A549 (cell line): ENCODE results near the gene SRMS. TPM values are rescaled to one million over a fixed set of nuclear protein-coding genes. Genes with fewer than 3 reads are reported as not detected.
A peak's percentile ranks its signal among the peaks of the same experiment; 100 is the strongest.

Experiments
- ATAC-seq, 2 experiments: fragments of 200-7000 bp in 1 of 2; fragments of >200 bp in 1 of 2; cut with Nextera tagmentation in 1 of 2; cut with Tn5 transposase in 1 of 2; 3 replicates each; pipeline versions ENCODE4 v1.8.0 to v1.9.1; 2018 to 2020; ENCODE audit warnings: mild to moderate bottlenecking in 1 of 2, moderate library complexity in 1 of 2
- CTCF ChIA-PET: fragments of 300-600 bp; sonication (Branson Sonifier 250); formaldehyde crosslinking; extraction: SDS; loops from one replicate; lab custom pipeline; 2021; ENCODE audit warnings: antibody characterized with exemption, inconsistent platforms; lab: Yijun Ruan, JAX
- POLR2A ChIA-PET: fragments of 350-600 bp; formaldehyde crosslinking; extraction: SDS; loops from one replicate; lab custom pipeline; 2021; ENCODE audit warnings: antibody characterized with exemption, inconsistent platforms; lab: Yijun Ruan, JAX
- DNase-seq, 2 experiments: peaks; one replicate each; pipeline versions ENCODE4 v3.0.0 to v3.0.0-alpha.2; 2011 to 2016; ENCODE audit warnings: low read depth in 1 of 2, low spot score in 1 of 2
- FAIRE-seq: peaks from 2 replicates; lab custom pipeline; 2011; peaks lifted over from hg19 to GRCh38; lab: Jason Lieb, UNC
- H3K27ac ChIP-seq, 2 experiments: fragments of >200 bp; sonication (Bioruptor Twin); formaldehyde crosslinking; 3 replicates each; pipeline ENCODE4 v1.5.1; 2016 to 2017
- H3K4me1 ChIP-seq: fragments of >200 bp; sonication (Bioruptor Twin); formaldehyde crosslinking; 3 replicates; pipeline ENCODE4 v1.6.1; 2016
- H3K4me2 ChIP-seq: fragments of >200 bp; sonication (Bioruptor Twin); formaldehyde crosslinking; 3 replicates; pipeline ENCODE4 v1.6.1; 2016
- H3K4me3 ChIP-seq: fragments of >200 bp; sonication (Bioruptor Twin); formaldehyde crosslinking; 3 replicates; pipeline ENCODE4 v1.5.1; 2016
- H3K9me3 ChIP-seq: fragments of >200 bp; sonication (Bioruptor Twin); formaldehyde crosslinking; 3 replicates; pipeline ENCODE4 v1.6.1; 2016
- MAZ ChIP-seq: fragments of 150-350 bp; IDR thresholded peaks from 2 replicates; pipeline ENCODE4 v1.6.1; 2014; ENCODE audit warnings: antibody characterized with exemption, low read depth, low read length, borderline replicate concordance
- MYC ChIP-seq: IDR thresholded peaks from 2 replicates; pipeline ENCODE4 v1.6.1; 2012; ENCODE audit warnings: mild to moderate bottlenecking, inconsistent platforms, low read length, improper control_type of control experiment, borderline replicate concordance
- PHF8 ChIP-seq: fragments of 200-600 bp; sonication (generic); IDR thresholded peaks from 2 replicates; pipeline ENCODE4 v1.6.1; 2016; ENCODE audit warnings: low read depth, mild to moderate bottlenecking, antibody characterized with exemption, moderate library complexity, borderline replicate concordance
- POLR2A ChIP-seq: IDR thresholded peaks from 2 replicates; pipeline ENCODE4 v1.6.1; 2012; ENCODE audit warnings: mild to moderate bottlenecking, low read length
- RAD21 ChIP-seq, 2 experiments: fragments of >200 bp in 1 of 2; sonication (Bioruptor Twin) in 1 of 2; formaldehyde crosslinking in 1 of 2; IDR thresholded peaks in 1 of 2; conservative IDR thresholded peaks in 1 of 2; 2 replicates in 1 of 2; 3 replicates in 1 of 2; pipeline ENCODE4 v1.6.1; 2012 to 2018; ENCODE audit warnings: inconsistent platforms in 1 of 2
- WGBS: methylation state at CpG from one replicate; pipeline ENCODE4 v1.1.6; 2017; ENCODE audit errors: missing lambda C conversion rate; 5-methylcytosine and 5-hydroxymethylcytosine counted together
- polyA plus RNA-seq, 4 experiments: library from polyadenylated mRNA; depleted of rRNA in 3 of 4; stranded (reverse); fragments of >200 nt; fragmentation: RNase III in 1 of 4; extraction: RNeasy Plus Mini Kit Qiagen cat#74134 plus additional on column Dnase treatment in 1 of 4; gene quantifications; 2 replicates in 3 of 4; 3 replicates in 1 of 4; pipeline ENCODE4 v1.2.3, GENCODE V29; 2011 to 2017
- TF ChIP-seq, protein P1 (sequence below): fragments of 250-450 bp; sonication (Bioruptor Pico); IDR thresholded peaks from 2 replicates; pipeline ENCODE4 v1.5.0; 2020; ENCODE audit warnings: low read depth, mild to moderate bottlenecking, moderate library complexity
- TF ChIP-seq, protein P2 (sequence below): fragments of 150-350 bp; IDR thresholded peaks from 2 replicates; pipeline ENCODE4 v1.6.1; 2014; ENCODE audit warnings: low read depth, mild to moderate bottlenecking, low read length
- TF ChIP-seq, protein P3 (sequence below): IDR thresholded peaks from 2 replicates; pipeline ENCODE4 v1.6.1; 2012
- TF ChIP-seq, protein P4 (sequence below): fragments of >200 bp; sonication (Bioruptor Twin); formaldehyde crosslinking; IDR thresholded peaks from 3 replicates; pipeline ENCODE4 v1.5.1; 2016

Gene SRMS
- polyA plus RNA-seq, 2 of the 4 experiments (the other 2 are of a cell fraction), result not detected

DNA sequence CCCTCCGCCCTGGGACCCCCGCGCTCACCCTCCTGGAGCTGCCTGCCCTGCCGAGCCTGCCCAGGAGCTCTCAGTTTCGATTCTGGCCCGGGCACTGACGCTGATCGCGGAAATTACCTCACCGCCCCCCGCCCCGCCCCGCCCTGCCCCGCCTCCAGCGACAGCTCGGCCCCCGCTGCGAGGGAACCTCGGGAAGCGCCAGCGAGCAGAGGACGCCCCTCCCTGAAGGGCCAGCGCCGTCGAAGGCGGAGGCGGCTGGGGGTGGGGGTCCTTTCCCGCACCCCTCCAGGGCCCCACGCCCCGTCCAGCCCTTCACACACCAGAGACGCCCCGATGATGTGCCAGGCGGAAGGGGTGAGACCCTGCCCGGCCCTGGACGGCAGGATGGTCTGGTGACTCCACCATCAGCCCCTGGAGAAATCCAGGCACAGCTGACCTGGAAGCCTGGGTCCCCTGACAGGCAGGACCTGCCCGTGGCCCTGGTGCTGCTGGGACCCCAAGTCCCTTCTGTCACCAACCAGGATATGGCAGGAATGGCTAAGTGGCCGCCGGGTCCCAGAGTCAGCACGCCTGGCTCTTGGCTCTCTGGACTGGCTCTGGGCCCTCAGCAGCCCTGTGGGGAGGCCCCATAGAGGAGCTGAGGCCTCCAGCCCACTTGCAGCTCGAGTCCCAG lies 26.7 kb upstream of the SRMS start, which contains the start of gene HELZ2:
Gene HELZ2, minus strand, starts transcription at position 84 of the 673 bp plus-strand sequence. CDS start 1,854 bp downstream, outside the sequence.
- POLR2A ChIA-PET, result interaction anchor here (0.6 to 1.9 kb wide), 9 partner anchors 13 to 1445 kb away, joined by 3 to 7 read pairs (median 3); partner anchors contain the start of gene GMEB2
- DNase-seq, result peak in 1 of 2 experiments; percentile 63
- H3K27ac ChIP-seq, result peak within 1 kb of the TSS; percentile 77 to 93
- CTCF ChIA-PET, result interaction anchor here (1.1 to 2.0 kb wide), 3 partner anchors 36 to 400 kb away, joined by 3 to 5 read pairs (median 3); no protein-coding TSS in a partner anchor
- H3K4me2 ChIP-seq, result peak within 1 kb of the TSS; percentile 83
- H3K4me1 ChIP-seq, result peaks cover 20% of the 10 kb centered on the region; the same call in 2 of the 3 replicates
- 17% methylated on average over 14 of the region's 40 CpGs for WGBS
- H3K9me3 ChIP-seq, result no peaks in the 10 kb centered on the region
- TF ChIP-seq POLR2A (peak; percentile 36), PHF8 (peak; percentile 32; the same call in 1 of the 2 replicates)
- TF ChIP-seq, protein P1, sequence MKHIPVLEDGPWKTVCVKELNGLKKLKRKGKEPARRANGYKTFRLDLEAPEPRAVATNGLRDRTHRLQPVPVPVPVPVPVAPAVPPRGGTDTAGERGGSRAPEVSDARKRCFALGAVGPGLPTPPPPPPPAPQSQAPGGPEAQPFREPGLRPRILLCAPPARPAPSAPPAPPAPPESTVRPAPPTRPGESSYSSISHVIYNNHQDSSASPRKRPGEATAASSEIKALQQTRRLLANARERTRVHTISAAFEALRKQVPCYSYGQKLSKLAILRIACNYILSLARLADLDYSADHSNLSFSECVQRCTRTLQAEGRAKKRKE (CRISPR knock-in tag), result no peak
- TF ChIP-seq, protein P2, sequence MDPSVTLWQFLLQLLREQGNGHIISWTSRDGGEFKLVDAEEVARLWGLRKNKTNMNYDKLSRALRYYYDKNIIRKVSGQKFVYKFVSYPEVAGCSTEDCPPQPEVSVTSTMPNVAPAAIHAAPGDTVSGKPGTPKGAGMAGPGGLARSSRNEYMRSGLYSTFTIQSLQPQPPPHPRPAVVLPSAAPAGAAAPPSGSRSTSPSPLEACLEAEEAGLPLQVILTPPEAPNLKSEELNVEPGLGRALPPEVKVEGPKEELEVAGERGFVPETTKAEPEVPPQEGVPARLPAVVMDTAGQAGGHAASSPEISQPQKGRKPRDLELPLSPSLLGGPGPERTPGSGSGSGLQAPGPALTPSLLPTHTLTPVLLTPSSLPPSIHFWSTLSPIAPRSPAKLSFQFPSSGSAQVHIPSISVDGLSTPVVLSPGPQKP, result no peak
- TF ChIP-seq, protein P3, sequence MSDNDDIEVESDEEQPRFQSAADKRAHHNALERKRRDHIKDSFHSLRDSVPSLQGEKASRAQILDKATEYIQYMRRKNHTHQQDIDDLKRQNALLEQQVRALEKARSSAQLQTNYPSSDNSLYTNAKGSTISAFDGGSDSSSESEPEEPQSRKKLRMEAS, result 0 out of 2 replicates have a peak, but pooled peaks have one; percentile 22
- peak; percentile 65 to 85 for ATAC-seq
- peak within 1 kb of the TSS; percentile 79 for H3K4me3 ChIP-seq
- FAIRE-seq, result no peak

DNA sequence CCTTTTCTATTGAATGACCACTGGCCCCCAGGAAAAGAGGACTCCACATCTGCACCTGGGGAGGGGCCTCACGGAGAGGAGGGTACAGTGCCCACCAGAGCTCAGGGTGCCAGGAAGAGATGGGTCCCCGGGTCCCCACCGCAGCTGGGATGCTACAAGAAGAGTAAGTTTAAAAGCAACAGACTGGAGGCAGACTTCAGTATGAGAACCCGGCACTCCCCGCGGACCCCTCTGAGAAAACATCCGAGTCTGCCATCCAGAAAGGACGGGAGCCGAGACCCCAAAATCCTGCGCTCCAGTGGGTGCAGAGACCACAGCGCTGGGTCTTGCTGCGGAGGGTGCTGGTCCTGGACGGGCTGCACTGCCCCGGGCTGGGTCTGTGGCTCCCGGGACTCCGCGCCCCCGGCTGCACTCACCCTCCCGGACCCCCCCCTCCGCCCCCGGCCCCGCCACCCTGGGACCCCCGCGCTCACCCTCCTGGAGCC lies 26.1 kb upstream of the SRMS start:
- DNase-seq (no peak), FAIRE-seq (no peak), ATAC-seq (peak; percentile 36 to 57; a peak in 4 of 6 replicates)
- Histone ChIP-seq H3K4me3 (peak overlapping the region; percentile 79), H3K4me2 (peak overlapping the region; percentile 83), H3K27ac (peak overlapping the region; percentile 77 to 93), H3K9me3 (no peaks in the 10 kb centered on the region), H3K4me1 (peaks cover 20% of the 10 kb centered on the region; the same call in 2 of the 3 replicates)
- ChIA-PET POLR2A (interaction anchor here (0.6 to 1.9 kb wide), 9 partner anchors 12 to 623 kb away, joined by 3 to 7 read pairs (median 4); partner anchors contain the start of gene GMEB2), CTCF (interaction anchor here (2.0 kb wide), 1 partner anchor 401 kb away, joined by 5 read pairs; no protein-coding TSS in a partner anchor)
- TF ChIP-seq MAZ (no peak), POLR2A (no peak)
- 32% methylated on average over 8 of the region's 24 CpGs for WGBS

DNA sequence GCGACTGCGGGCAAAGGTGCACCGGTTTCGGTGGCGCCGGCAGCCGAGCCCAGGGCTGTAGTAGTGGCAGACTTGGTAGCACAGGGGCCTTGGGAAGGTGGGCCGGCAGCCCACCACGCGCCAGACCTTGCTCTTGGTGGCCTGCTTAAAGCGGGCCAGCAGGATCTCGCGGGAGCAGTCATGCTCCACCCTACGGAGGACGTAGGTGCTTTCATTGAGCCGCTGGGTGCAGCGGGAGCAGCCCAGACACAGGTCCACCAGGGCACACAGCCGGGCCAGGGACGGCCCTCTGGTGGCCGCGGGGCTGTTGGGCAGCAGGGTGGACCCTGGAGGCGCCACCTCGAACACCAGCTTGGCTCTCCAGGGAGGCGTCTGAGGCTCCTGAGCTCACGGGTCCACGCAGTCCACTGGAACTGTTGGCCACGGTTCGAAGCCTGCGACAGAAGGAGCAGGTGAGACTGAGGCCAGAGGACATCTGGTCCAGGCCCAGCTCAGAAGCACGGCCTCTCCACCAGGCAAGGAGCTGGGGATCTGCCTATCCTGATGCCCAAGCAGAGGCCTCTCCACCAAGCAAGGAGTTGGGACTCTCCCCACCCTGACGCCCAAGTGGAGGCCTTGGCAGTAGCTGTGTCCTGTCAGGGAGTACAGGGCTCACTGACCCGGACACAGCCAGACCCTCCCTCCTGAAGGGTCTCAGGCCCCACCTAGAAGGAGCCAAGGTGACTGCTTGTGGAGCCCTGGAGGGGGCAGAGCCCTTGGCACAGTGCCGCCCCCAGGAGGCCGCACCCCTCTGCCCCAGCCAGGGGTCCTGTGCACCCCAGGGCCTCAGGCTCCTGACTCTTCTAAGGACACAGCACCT lies 25.5 kb upstream of the SRMS start:
- CTCF ChIA-PET, result interaction anchor here (0.7 to 2.0 kb wide), 5 partner anchors 10 to 466 kb away, joined by 3 to 5 read pairs (median 3); partner anchors contain the start of gene PTK6
- POLR2A ChIA-PET, result interaction anchor here (0.6 to 1.9 kb wide), 5 partner anchors 11 to 262 kb away, joined by 3 to 7 read pairs (median 5); no protein-coding TSS in a partner anchor
- peak overlapping the region; percentile 79 for H3K4me3 ChIP-seq
- peak overlapping the region; percentile 83 for H3K4me2 ChIP-seq
- H3K9me3 ChIP-seq, result no peaks in the 10 kb centered on the region
- TF ChIP-seq, protein P4, sequence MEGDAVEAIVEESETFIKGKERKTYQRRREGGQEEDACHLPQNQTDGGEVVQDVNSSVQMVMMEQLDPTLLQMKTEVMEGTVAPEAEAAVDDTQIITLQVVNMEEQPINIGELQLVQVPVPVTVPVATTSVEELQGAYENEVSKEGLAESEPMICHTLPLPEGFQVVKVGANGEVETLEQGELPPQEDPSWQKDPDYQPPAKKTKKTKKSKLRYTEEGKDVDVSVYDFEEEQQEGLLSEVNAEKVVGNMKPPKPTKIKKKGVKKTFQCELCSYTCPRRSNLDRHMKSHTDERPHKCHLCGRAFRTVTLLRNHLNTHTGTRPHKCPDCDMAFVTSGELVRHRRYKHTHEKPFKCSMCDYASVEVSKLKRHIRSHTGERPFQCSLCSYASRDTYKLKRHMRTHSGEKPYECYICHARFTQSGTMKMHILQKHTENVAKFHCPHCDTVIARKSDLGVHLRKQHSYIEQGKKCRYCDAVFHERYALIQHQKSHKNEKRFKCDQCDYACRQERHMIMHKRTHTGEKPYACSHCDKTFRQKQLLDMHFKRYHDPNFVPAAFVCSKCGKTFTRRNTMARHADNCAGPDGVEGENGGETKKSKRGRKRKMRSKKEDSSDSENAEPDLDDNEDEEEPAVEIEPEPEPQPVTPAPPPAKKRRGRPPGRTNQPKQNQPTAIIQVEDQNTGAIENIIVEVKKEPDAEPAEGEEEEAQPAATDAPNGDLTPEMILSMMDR, result 0 out of 3 replicates have a peak, but pooled peaks have one; percentile 10
- TF ChIP-seq RAD21 (conservative IDR thresholded peaks at IDR 0.05 in 1 of 2, IDR thresholded peaks at IDR 0.05 in 1 of 2), result 0 out of 5 replicates have a peak, but pooled peaks of 1 of the 2 experiments have one; percentile 7
- TF ChIP-seq MYC, result no peak
- H3K27ac ChIP-seq, result peak overlapping the region; percentile 77 to 93; a peak in 5 of 6 replicates
- ATAC-seq (peak; percentile 55 to 77), DNase-seq (peak; percentile 30 to 49), FAIRE-seq (no peak)
- 93% methylated on average over 13 of the region's 34 CpGs for WGBS
- H3K4me1 ChIP-seq, result peaks cover 20% of the 10 kb centered on the region; the same call in 2 of the 3 replicates
